Inflammatory macrophage treated with lipopolysaccharide for 4 hours (primary cell): Measurements from ENCODE around the gene SPSB4.

Experiments
- DNase-seq: peaks from one replicate; pipeline ENCODE4 v3.0.0-alpha.2; 2020

SPSB4 gene

DNA sequence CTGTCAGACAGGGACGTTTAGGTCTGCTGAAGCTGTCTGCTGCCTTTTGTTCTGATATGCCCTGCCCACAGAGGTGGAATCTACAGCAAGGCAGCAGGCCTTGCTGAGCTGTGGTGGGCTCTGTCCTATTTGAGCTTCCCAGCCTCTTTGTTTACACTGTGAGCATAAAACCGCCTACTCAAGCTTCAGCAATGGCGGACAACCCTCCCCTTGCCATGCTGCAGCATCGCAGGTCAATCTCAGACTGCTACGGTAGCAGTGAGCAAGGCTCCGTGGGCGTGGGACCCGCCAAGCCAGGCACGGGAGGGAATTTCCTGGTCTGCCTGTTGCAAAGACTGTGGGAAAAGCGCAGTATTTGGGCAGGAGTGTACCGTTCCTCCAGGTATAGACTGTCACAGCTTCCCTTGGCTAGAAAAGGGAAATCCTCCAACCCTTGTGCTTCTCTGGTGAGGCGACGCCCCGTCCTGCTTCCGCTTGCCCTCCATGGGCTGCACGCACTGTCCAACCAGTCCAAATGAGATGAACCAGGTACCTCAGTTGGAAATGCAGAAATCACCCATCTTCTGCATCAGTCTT lies 71.4 kb downstream of the SPSB4 start:
- DNase-seq: no peak

- no peak for DNase-seq
Observed at GRCh38 chr3:141123677-141124410, 72.7 kb downstream of the SPSB4 start.

GRCh38 chr3:141124715-141125114 lies 73.6 kb downstream of the SPSB4 start:
- no peak for DNase-seq

DNA sequence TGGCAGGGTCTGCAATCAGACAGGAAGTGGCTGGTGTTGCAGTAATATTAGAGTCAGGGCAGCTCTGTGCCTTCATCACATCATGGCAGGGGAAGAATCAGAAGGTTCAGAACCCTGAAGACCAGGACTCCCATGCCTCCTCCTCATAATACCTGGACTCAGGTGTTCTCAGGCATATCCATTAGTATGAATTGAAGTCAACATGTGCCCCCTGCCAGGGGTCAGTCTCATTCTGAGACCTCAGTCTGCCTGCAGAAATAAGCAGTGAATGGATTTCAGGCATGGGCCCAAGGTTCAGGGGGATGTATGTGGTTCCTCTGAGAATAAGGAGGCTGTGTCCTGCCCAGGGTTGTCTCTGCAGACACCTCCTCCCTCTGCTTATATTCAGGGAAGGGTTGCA lies 74.2 kb downstream of the SPSB4 start:
- no peak for DNase-seq

DNA sequence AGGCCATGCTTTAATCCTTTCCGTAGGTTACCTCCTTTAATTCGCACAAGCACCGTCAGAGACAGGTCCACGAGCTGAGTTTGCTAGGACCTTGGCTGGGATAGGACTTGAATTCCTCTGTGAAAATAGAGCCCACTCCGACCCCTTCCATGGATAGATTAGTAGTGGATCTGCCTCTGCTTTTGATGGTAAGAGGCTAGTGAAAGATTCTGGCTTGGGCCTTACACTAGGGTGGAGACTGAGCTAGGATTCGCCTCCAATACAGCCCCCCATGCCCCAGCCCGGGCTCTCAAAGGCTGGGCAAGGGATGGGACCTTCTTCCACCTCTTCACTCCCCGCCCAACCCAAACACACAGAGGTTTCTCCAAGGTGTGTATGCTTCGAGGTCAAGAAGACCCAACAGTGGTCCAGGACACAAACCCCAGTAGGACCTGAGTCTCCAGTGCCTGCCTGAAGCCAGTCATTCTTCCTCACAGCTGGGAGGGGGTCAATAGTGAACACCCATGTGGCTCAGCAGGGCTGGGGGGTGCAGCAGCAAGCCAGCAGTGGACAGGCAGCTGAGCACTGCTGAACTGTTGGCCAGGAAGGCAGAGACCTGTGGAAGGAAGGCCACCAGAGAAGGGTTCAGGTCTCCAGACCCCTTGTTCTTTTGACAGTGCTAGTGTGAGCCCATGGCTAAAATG lies 75.7 kb downstream of the SPSB4 start:
- no peak for DNase-seq

DNA sequence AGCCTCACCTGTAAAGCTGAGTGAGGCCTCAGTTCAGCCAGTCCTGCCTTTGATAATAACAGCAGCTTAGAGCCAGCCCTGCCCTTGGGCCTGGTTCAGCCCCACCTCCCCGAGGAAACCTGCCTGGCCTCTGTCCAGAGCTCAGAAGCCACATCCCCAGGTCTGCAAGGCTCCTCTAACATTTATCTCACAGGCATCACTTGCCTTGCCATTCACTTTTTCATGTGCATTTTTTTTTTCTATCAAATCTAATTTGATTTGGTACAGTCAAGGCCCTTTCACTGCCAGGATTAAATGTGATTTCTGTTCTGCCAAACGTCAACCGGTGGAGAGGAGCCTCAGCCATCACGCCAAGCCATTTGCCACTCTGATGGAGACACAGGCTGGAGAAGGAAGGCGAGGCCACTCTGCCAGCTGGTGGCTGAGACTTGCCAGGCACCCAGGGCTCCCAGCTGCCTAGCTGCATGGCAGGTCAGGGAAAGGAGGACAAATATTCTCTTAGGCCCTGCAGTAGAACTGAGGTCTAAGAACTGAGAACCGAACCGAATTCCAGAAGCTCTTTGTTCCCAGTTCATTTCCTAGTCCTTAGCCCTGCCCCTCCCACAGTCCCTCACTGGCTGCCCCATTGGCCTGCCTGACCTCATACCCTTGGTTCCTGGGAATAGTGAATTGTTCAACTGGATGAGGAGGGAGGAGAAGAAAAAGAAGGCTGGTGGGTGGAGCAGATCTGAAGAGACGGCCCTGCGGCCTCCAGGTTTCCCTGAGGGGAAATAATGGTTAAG lies 76.4 kb downstream of the SPSB4 start:
- no peak for DNase-seq

- no peak for DNase-seq
Observed at GRCh38 chr3:141128126-141128777, 77.1 kb downstream of the SPSB4 start.

- DNase-seq: no peak
Observed at GRCh38 chr3:141129049-141129448, 77.9 kb downstream of the SPSB4 start.

DNA sequence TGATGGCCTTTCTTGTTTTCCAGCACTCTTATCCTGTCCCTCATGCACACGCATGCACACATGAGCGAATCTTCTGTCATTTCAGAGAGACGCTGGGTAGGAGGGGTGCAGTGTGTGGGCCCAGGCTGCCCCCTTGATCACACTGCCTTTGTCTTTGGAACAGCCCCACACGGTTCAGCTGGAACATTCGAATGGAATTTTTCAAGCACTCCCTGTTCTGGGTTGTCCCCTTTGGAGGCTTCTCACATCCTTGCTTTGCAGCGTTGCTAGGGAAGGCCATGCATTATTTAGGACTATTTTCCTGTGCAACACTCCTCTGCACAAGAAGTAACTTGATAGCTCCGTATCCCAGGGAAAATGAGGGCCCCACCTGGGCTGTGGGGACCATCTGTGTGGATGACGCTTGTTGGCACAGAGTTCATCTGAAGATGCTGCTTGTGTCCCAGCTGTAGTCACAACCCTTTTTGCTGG lies 78.4 kb downstream of the SPSB4 start:
- no peak for DNase-seq

GRCh38 chr3:141143517-141143916 lies 92.4 kb downstream of the SPSB4 start:
- no peak for DNase-seq

DNA sequence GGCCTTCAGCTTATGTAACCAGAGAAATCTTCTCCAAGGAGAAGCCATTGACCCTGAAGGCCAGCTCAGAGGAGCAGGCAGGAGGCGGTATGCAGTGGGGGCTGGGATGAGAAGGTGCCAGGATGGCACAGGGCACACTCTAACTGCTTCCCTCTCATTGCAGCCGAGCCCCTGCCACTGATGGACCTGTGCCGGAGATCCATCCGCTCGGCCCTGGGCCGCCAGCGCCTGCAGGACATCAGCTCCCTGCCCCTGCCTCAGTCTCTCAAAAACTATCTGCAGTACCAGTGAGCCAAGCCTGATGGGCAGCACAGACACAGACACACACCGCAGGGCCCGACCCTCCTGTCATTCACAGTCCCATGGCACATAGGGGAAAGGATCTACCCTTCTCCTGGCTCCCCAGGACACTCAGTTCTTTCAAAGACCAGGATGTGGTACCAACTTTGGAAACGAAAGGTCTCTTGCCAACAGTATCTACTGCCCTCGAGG lies 95.9 kb downstream of the SPSB4 start:
- DNase-seq: no peak

DNA sequence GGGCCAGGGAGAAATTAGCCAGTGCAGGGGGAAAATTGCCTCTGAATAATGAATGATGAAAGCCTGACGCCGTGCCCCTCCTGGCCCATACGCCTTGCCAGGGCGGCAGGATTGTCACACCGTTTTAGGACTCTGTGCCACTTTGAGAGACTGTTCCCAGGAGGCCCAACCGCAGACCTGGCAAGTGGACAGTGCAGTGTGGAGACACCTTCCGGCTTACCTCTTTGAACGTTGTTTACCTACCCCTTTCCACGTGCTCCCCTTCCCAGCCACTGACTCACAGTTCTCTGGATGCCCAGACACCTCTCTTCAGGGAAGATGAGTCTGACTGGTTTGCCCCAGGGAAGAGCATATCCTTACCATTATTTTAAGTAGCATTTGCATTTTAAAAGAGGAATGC lies 96.5 kb downstream of the SPSB4 start:
- no peak for DNase-seq

DNA sequence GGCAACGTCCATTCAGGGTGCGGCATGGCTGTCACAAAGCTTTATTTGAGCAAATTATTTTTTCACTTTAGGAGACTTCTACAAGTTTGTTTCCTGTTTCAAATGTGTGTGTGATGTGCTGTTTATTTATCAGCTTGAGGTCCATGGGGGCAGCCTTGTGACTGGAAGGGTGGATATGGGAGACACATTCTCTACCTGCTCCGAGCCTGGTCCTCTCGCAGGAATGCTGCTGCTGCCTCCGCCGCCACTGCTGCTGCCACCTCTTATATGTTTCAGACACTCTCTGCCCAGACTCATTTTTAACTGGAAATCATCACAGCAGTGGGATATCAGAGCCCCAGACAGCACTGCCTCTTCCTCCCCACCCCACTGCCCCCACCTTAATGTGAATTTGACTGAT lies 97.0 kb downstream of the SPSB4 start:
- no peak for DNase-seq

GRCh38 chr3:141148770-141149169 lies 97.6 kb downstream of the SPSB4 start:
- no peak for DNase-seq

DNA sequence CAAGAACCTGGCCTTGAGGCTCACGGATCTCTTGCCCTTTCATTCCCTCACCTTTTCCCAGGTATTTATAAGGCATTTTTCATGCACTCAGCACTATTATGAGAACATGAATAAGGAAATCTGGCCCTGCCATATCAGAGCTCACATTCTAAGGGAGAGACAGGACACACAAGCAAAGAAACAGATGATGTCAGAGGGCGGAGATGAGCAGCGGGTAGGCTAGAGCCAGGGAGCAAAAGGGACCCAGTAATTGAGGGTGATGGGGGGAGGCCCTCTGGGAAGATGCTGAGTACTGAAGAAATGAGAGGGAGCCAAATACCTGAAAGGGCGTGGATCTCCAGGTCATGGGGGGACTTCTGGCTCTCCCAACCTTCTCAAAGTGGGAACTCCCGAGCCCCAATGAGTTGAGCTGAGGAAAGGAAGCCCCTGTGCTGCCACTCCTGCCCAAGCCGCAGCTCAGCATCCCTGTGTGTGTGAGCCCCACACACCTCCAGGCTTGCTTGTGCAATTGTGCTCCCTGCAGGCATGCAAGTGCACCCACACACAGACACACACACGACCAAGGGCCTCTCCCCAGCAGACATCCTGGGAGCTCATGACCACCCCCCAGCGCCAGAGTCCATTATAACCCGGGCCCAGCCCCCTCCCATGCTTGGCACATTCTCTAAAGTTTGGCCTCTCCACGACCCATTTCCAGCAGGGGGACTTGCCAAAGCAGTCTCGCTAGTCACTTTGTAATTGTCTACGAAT lies 99.1 kb downstream of the SPSB4 start:
- DNase-seq: no peak

GRCh38 chr3:141150931-141151330 lies 99.8 kb downstream of the SPSB4 start:
- no peak for DNase-seq

DNA sequence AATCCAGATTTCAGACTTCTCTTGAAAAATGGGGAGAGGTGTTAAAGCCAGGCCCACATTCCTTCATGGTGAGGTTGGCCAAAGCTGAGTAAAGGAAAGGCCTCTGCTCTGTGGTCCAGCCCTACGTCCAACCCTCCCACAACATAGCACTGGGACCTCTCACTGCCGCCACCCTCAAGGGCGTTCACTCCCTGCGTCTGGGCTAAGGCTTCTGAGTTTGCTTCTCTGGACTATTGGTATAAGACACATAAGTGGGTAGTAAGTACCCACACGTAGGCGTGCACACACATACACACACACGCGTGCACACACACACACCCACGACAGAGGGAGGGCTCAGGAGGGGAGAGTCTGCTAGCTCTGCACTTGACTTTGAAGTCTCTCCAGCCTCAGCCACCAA lies 100.3 kb downstream of the SPSB4 start:
- no peak for DNase-seq

DNA sequence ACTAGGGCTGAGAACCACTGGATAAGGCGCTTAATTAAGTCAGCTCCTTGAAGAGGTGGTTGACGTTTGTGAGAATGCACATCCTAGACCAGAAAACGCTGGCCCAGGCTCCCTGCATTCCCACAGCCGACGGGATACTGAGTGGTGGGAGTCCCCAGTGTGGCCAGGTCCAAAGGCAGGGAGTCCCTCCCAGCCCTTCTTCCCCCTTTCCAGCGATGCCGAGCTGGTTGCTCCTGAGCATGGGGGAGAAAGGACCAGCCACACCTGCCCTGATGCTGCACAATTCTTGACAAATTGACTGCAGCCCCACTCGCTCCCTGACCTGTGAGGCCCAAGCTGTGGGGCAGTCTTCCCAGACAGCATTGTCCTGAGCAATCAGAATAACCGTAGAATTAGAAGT lies 101.0 kb downstream of the SPSB4 start:
- DNase-seq: no peak

DNA sequence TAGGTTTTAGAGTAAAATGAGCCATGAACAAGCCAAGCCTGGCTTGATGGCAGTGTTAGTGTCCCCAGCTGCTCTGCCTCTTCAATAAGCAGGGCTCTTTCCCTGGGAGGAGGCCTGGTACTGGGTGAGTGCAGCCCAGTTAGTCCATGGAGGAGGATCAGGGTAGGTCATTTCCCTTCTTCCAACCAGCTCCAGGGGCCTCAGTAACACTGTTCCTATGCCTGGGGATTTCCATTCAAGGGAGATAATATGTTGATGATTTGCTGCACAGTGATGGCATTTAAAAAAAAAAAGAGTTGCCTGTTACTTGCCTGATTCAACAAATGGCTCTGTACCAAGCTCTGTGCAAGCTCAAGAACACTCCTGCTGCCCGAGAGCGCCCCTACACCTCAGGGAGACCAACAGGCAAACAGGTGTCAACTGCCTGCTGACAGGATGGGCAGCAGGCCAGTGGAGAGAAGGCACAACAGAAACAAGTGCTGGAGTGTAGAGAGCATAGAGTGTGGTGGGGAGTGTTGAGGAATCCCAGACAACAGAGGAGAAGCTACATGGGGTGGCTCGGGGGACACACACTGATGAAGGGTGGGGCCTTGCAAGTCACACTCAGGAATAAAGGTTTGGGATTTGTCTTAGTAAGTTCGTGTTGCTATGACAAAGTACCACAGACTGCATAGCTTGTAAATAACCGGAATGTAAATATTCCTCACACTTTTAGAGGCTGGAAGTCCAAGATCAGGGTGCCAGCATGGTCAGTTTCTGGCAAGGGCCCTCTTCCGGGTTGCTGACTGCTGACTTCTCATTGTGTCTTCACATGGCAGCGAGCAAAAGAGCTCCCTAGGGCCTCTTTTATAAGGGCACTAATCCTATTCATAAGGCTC lies 101.9 kb downstream of the SPSB4 start:
- no peak for DNase-seq

DNA sequence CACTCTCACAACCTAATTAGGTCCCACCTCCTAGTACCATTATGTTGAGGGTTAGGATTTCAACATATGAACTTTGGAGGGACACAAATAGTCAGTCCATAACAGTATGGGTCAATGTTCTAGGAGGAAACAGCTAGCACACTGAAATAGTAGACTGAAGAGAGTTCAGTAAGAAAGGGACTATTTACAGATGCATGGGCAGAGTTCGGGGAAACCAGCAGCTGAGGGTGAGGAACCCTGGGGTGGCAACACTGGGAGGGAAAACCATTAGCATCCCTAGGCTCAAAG lies 102.5 kb downstream of the SPSB4 start:
- DNase-seq: no peak

GRCh38 chr3:141164852-141165251 lies 113.7 kb downstream of the SPSB4 start:
- DNase-seq: no peak
